Hematopoietic multipotent progenitor cell treated with erythropoietin and hydrocortisone succinate and interleukin-3 and kit ligand, for 17 days (in vitro differentiated cells): ENCODE results near the gene SMIM12.

Experiments
- DNase-seq: peaks from one replicate; pipeline ENCODE4 v3.0.0-alpha.2; 2015; ENCODE audit warnings: low spot score

Gene SMIM12

GRCh38 chr1:34872133-34872503 lies 12.6 kb upstream of the SMIM12 start:
- no peak for DNase-seq

GRCh38 chr1:34871443-34872132 lies 12.0 kb upstream of the SMIM12 start:
- no peak for DNase-seq

DNA sequence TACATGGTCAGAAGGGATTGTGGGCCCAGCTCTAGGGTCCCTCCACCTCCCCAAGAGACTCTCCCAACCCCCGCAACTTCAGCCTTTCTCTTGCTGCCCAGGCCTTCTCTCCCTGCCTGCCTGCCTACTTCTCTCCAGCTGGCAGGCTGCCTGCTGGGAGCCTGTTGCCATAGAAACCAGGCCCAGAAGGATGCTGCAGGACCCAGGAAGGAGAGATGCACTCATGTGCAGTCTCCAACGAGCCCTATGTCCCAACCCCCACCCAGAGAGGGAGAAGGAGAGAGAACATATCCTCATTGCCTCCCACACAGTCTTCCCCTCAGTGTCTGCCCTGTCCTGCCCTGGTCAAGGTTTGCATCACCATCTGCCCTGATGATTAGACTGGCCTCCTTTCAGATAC lies 10.8 kb upstream of the SMIM12 start:
- no peak for DNase-seq

GRCh38 chr1:34869760-34870159 lies 10.2 kb upstream of the SMIM12 start:
- no peak for DNase-seq

- DNase-seq = no peak
Observed at GRCh38 chr1:34868230-34869049, 8.9 kb upstream of the SMIM12 start.

GRCh38 chr1:34867415-34867814 lies 7.9 kb upstream of the SMIM12 start:
- no peak for DNase-seq

GRCh38 chr1:34866762-34867109 lies 7.2 kb upstream of the SMIM12 start:
- no peak for DNase-seq

DNA sequence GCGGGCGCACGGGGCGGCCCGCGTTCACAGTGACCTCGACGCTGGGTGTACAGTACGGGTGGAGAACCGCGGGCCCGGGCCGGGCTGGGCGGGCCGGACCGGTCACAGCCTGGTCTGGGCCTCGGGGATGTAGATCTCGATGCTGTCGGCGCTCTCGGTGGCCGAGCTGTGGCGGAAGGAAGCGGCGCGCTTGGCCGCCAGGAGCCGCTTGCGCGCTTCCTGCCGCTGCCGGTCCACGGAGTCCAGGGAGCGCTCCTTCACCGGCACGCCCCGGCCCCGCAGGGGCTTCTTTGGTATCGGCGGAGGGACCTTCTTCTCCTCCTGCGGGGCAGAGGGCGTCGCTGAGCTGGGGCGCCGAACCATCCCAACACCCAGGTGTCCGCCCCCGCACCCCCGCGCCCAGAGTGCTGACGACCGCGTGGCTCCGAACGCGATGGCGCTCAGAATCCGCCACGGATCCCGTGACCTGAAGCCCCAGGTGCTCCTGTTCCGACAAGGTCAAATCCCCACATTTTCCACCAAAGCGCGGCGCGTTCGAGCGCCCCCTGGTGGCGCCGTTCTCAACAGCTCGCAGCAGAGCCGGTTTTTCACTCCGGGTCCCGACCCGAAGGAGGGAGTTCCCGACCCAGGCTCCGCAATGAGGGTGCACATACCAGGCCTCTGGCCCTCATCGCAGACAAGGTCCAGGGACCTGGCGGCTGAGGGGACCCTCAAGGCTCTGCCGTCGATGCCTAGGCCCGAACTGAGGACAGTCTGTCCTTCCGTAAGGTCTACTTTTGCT lies 6.6 kb upstream of the SMIM12 start:
- DNase-seq = peak; percentile 89

DNA sequence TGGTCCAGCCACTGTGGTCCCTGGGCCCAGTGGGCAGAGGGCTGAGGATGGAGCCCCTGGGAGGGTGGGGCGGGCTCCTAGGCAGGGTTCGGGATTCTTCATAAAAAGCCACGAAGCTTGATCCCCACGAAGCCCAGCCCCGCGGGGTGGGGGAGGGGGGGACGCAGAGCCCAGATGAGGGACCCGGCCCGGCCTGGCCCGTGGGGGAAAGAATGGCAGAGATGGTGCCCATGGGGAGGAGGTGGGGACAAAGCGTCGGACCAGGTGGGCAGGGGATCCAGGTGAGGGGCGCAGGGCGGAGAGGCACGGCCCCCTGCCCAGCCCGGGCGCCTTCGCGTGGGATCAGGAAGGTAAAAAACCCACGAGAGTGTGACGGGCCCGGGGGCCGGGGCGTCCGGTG lies 6.0 kb upstream of the SMIM12 start:
- DNase-seq = no peak

DNA sequence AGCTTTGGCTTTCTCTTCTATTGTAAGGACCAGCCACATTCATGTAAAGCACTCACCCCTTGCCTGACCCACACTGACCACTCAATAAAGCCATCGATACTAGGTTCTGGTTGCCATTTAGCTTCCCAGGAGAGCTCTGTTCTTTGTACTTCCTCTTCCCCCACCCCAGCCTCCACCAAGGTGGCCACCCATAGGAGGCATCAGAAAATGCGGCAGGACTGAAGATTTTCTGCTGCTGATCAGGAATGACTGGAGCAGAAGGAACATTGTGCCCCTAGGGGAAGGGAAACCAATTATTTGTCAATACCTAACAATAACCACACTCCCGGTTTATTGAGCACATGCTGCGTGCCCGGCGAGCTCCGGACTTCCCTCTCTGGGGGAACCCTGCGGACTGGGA lies 5.2 kb upstream of the SMIM12 start:
- DNase-seq = no peak

GRCh38 chr1:34863501-34863900 lies 4.0 kb upstream of the SMIM12 start:
- DNase-seq = no peak

- peak; percentile 71 for DNase-seq
Observed at GRCh38 chr1:34858901-34859445, 576 bp downstream of the SMIM12 start.

- no peak for DNase-seq
Observed at GRCh38 chr1:34856697-34857096, 2.9 kb downstream of the SMIM12 start.

GRCh38 chr1:34852677-34853217 lies 6.8 kb downstream of the SMIM12 start:
- DNase-seq = peak; percentile 96

DNA sequence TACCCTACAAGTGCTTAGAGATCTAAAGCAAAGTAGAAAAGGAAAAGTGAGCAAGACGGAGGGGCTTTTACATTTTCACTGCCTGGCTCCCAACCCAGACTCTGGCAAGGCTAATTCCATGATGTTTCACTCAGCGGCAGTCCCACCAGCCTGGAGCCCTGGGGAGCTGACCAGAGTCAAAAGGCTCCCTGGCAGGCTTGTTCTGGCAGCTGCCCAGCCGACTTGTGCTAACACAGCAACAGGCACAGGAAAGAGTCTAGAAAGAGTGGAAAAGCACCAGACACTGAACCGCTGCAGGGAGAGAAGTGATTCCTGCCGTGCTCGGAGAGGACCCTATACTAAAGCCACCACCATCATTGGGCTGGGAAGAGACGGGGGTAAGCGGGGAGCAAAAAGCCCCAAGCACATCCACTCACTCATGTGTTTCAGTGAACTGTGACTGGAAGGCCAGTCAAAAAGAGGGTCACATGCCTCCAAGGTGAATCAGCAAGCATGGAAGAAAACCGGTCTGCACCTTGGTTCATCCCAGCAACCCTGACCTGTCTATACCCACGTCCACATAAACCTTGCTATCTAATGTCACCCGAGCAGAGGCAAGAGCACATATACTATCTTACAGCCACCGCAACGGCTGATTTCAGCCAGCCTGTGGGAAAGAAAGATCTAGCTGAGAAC lies 8.0 kb downstream of the SMIM12 start:
- DNase-seq = no peak

GRCh38 chr1:34850382-34850781 lies 9.2 kb downstream of the SMIM12 start:
- DNase-seq = no peak

DNA sequence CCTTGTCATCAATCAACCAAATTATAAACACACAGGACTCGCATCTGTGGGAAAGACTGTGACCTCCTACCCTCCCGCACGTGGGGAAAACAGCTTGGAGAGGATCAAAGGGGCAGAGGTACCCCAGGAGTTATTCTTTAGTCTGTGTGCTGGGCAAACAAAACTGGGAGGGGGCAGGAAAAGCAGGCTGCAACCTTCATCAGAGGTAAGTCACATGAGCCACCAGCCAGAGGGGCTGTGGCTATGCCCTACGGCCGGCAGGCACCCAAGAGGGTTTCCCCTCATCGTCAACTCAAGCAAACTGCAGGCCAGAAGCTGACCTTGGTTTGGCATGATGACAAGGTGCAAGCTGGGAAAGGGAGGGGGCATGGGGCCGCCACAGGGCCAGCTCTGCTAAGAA lies 12.5 kb downstream of the SMIM12 start:
- no peak for DNase-seq

DNA sequence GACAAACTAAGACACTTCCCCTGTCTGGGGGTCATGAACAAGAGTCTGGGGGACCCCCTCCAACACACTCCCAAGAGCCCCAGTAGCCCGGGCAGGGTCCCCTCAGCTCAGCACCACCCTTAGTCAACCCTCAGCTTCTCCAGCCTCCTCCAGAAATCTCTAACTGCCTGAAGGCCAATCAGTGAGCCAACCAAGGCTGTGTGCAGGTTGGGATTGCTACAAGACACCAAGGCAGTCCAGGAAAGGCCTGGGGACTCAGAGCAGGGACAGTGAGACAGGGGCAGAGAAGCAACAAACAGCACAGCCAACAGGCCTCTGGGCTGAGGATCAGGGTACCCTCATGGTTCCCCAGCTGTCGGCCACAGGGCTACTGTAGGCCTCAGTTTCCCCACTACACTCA lies 13.3 kb downstream of the SMIM12 start:
- no peak for DNase-seq

DNA sequence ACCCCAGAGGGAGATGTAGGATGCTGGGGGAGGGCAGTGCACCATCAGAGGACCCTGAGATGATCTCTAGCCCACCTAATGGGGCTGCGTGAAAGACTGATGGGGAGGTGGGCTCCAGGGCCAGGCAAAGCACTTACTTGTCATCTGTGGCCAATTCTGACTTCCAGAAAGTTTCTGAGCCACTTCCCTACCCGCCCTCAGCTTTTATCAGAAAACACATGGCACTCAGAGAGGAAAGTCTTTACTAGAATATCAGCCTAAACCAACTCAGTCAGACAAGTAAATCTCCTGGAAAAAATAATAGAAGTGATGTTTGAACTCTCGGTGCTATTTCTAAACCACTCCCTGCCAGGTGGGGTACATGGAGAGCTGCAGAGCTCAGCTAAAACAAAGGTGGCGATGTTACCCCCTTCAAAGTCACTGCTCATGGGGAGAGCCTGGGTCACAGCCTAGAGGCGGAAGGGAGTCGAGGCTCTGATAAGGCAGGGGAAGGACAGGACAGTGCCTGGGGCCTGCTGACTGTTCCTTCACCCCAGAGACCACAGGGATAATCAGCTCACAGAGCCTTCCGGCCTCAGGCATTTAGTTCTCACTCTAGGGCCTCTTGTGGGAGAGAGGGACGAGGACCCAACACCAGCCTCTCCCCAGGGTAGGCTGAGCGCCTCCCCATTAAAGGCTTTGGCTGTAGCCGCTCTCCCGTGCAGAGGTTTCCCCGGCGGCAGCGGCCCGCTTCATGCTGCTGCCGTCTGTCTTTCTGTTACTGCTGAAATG lies 14.2 kb downstream of the SMIM12 start:
- DNase-seq = no peak

DNA sequence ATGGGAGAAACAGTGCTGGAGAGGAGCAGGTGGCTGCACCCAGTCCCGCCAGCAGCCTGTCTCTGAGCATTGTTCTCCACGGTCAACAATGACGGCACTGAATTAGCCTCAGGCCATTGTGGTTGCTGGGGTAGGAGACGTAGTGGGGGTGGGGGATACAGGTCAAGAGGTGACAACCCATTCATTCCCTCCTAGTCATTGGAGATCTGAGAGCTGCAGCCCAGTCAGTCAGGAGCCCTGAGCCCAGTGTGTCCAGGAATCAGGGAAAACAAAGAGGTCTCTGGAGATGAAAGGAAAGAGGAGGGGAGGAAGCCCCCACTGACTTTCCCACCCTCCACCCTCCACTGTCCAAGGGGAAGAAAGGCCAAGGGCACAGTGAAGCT lies 15.3 kb downstream of the SMIM12 start:
- DNase-seq = no peak
